HG03060 (cell line): ENCODE measurements around the gene PAPPA.

Experiments used
- ATAC-seq: cut with Tn5 transposase; IDR thresholded peaks from one replicate; pipeline ENCODE4 v1.9.1; 2021; ENCODE audit warnings: low read depth, moderate number of reproducible peaks; ENCODE audit not compliant: unreplicated experiment

Gene PAPPA

DNA sequence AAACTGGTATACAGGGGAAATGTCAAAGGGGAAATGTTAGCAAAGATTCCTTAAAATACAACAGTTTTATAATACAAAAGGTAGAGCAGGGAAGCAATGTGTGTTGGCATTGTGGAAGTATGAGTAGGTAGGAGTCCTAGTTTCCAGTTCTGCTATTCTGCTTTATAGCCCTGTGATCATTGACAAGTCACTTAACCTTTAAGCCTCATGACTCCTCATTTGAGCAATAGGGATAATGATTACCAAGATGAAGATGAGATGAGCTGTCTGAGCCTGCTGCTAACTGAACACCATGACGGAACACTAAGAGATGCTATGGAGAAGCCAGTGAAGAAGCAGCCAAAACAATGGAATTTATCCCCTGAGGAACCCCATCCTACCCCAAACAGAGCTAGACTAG lies 251.7 kb downstream of the PAPPA start:
- no peak for ATAC-seq

DNA sequence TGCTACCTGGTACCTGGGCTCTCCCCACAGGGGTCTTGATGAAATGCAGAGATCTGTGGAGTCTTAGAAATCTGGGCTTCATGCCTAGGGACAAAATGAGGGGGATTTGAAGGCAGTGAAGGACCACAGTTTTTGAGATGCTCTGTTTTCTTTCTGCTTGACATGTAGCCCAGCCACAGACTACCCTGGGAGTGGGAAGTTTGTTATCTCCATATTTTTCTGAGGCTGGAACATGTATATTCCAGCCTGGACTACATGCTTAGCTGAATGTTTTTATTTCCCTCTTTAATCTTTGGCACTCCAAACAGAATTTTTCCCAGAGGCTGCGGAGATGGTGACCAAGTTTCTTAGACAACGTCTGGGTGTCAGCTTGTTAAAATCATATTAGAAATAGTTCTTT lies 252.9 kb downstream of the PAPPA start:
- no peak for ATAC-seq

DNA sequence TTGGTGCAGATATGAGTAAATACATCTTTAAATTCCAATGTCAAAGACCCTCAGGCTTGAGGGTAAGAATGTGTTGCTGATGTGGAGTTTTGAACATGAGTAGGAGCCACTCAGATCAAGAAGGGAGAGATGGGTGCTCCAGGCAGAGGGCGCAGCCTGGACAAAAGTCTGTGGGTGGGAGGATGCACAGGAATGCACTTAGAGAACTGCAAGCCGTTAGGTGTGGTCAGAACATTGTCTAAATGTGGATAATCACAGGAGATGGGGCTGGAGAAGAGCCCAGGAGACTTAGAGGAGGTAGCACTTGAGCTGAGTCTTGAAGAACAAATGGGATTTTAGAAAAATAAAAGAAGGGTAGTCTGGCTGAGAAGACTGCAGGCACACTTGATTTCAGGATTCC lies 255.5 kb downstream of the PAPPA start:
- no peak for ATAC-seq

DNA sequence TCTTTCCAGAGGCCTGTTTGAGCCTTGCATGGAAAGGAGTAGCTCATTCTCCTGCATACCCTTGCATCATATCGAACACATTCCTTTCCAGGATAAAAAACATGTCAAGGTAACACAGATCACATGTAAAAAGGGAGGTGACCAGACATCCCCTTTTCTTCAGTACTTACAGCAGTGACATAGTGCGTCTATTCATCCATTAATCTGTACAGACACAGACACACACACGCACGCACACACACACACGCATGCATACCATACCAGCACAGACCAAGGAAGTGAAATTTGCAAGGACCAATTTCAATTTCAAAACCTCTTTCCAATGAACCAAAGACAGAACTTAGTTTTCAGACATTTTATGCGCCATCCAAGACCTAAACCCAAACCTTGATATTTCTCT lies 256.0 kb downstream of the PAPPA start:
- ATAC-seq, result no peak

DNA sequence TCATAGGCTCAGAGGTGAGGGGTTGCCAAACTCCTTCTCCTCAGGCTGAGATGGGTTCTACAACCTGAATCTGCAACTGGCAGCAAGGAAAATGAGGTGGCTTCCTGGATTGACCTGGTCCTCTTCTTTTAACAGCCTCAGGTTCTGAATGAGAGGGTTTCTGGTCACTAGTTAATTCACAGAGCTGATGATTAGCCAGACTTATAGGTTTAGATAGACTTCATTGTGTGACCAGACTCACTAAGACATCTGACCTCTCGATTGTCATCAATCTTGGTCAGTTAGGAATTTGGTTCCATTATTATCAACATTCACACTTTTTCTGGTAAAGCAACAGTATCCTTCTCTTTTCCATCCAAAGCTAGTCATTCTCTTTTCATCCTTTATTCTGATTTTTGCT lies 257.9 kb downstream of the PAPPA start:
- no peak for ATAC-seq

DNA sequence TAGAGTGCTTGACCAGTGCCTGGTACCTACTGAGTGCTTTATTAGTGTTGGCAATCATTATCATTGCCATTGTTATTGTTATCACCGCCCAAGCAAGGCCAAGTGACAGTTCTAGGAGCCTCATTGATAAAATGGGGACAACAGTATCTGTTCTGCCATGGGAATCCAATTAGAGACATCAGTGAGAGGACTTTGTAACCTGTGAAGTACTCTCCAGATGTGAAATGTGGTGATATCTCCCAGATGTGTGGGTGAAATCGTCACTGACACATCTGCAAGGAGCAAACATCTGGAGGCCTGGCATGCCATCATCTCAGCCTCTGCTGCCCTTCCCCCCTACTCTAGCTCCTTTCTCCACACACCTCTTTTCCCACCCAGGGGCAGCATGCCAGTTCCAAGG lies 260.8 kb downstream of the PAPPA start:
- ATAC-seq, result no peak

DNA sequence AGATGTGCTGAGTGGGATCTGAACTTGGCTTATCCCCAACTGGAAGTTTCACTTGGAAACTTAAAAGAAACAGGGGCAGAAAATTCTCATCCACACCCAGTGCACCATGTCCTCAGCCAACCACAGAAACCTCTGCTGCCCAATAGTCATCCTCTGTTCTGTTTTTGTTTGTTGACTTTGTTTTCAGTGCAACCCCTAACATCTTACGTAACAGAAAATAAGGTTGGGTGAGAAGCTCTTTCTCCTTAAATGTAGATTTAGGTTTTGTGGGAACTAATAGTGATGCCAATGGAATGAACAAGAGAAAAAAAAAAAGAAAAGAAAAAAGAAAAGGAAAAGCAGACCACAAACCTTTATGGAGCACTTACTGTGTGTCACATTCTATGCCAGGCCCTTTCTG lies 262.8 kb downstream of the PAPPA start:
- ATAC-seq, result no peak

DNA sequence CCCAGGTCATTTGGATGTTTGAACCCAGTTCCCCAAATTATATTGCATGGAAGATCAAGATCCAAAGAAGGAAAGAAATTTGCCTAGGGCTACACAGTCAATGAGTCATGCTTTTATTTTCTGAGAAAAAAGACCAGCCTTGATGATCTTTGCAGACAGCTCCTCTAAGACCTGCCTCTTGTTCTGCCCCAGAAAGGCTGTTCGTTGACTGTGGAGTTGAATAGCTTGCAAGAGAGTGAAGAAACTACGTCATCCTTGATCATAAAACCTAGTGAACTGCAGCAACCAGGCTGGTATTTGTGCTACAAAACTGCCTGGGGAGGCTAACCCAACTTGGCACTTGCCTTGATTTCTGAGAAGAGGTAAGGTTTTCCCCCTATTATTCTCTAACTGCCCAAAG lies 263.9 kb downstream of the PAPPA start:
- ATAC-seq, result no peak

DNA sequence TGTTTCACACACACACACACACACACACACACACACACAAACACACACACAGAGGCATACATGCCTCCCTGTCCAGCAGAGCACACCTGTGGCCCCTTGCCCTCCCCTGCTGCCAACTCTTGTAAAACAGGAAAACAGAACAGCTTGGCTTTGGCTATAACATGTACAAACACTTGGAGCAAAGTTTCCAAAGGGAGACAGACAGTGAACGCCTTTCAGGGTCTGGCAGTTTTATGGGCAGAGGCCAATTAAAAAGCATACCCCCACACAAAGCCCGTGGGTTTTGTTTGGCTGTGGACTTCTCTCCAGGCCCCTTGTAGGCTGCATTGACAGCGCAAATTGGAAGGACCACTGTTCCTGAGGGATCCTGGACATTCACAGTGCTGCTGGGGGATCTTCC lies 265.6 kb downstream of the PAPPA start:
- no peak for ATAC-seq

DNA sequence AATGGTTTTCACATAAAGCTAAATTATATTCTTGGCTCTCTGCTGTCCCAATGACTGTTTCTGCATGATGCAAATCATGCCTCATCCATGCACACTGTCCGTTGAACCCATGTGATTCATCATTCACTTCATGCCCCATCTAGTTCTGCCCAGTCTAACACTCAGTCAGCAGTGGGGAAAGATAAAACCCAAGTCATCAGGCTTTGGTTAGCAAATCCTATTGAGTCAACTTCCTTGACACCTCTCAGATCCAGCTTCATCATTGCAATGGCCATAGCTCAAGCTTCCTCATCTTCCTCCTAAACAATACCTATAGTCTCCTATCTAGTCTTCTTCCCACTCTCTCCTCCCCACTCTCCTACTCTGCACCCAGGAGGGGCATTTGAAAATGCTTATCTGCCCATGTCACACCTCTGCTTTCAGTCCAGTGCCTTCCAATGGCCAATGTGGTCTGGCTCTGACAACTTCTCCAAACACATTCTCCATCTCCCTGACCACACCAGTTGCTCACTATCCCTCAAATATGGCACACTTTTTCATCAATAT lies 267.5 kb downstream of the PAPPA start:
- no peak for ATAC-seq

DNA sequence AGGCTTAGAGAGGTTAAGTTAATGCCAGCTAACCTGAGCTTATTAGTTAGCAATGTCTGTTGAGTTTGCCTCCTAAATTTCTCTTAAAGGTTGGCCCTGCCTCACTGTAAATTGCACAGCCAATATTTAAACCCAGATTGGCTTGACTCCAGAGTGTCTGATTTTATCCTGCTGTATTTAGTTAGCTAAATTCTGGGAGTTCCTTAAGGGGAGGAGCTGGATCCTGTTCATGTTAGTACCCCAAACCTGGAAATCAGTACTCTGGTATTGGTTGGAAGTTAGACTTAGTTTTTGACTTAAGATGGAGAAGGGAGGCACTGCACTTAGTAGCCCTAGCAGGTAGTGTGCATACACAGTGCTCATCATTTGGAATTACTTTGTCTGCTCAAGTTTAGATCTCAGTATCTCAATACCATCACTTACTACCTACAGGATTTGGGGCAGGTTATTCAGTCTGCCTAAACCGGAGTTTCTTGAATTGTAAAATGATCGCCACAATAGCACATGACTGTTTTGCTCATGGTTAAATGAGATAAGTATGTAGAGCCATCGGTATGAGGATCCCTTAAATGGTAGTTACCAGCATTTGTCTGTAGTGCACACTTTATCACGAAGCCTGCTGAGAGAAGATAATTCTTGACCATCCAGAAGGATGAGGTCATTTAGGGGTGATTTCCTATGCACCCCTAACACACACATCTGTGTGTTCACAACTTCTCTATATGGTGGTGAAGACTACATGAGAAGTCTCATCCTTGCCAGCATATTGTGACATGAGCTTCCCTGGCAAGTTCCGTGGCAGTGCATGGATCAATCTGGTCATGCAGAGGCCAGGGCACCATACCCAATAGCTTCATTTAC lies 268.8 kb downstream of the PAPPA start:
- ATAC-seq, result no peak

DNA sequence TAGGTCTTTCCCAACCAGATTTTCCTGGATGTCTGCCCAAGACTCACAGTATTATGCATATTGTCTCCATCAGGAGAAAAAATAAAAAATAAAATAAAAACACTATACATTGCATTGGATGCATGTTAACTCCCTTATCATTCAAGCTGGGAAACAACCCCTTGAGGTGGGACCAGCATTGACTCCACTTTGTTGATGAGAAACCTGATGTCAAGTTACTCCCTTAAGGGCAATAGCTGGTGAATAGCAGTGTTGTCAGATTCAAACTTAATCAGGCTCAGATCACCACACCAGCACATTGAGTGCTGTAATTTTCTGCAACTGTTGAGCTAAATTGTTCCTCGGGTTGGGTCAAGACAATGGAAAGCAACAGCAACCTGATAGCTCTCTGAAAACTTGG lies 269.6 kb downstream of the PAPPA start:
- ATAC-seq, result no peak

DNA sequence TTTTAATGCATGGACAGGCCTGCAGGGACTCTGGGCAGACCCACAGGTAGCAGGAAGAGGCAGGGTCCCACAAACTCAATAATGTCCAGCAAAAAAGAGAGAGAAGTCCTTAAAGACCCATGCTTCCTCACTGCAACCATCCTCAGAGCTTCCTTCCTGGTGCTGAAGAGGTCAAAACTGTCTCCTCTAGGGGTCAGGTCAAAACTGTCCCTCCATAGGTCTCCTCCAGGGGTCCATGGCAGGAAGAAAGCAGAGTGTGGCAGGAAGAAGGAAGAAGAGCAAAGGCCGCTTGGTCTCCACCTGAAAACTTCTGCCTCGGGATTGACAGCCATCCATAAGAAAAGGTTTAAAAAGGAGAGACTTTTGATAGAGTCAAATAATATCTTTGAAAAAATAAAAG lies 271.7 kb downstream of the PAPPA start:
- ATAC-seq, result no peak

DNA sequence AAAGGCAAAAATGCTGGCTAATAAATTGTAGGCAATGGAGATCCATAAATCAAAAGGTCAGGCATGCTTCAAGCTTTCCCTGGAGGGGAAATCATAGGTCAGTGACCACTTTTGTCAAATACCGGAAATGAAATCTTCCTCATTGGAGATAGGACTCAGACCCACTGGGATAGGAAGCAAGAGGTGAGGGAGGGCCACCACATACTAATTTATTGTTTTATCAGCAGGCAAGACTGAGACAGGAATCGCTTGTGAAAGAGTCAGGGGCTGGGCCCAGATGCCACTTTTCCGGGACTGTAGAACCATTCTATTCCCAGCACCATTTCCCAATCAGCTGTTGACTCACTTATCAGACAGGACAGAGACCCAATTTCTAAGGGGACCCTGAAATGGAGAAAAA lies 277.3 kb downstream of the PAPPA start:
- ATAC-seq, result no peak

DNA sequence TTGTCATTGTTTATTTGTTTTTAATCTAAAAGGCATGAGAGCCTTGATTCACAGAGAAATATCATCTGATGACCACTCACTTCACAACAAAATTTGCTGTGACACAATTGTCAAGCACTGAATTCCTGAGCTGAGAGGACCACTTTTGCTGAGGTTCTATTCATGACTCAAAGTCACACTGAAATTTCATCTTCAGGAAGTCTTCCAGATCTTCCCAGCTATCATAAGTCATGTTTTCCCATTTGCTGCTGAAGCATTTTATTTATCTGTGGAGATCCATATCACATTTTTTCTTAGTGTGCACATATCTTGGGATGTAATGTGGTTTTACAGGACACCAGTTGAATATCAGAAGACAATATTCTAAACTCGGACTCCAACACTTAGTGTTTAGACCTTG lies 278.5 kb downstream of the PAPPA start:
- no peak for ATAC-seq

DNA sequence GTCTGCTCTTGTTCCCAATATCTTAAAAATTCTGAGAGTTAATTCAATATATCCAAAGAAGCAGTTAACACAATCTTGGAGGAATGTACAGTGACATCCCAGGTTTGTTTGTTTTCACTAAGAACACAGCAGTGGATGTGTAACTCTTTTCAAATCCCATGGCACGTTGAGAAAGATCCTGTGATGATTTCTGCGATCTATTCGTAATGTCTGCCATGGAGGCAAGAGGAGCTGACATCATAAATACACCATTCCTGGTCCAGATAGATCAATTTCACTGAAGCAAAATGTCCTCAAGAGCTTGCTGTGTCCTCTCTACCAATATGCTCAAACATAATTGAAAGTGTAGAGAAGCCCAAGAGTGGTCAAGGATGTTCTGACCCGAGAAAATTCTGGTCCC lies 280.7 kb downstream of the PAPPA start:
- no peak for ATAC-seq

DNA sequence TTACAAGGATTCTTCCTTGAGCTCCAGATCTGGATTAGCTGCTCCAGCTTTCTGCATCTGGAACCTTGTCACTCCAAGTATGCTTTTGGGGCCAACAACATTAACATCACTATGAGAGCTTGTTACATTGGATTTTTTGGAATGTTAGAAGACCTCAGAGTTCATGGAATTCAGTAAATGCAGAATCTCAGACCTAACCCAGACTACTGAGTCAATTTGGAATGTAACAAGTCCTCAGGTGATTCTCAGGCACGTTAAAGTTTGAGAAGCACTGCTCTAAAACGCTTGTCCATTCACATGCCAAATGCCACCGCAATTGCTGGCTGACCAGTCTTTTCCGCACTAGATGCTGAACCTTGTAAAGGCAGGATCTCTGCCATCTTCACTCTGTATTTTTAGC lies 282.1 kb downstream of the PAPPA start:
- ATAC-seq, result no peak

DNA sequence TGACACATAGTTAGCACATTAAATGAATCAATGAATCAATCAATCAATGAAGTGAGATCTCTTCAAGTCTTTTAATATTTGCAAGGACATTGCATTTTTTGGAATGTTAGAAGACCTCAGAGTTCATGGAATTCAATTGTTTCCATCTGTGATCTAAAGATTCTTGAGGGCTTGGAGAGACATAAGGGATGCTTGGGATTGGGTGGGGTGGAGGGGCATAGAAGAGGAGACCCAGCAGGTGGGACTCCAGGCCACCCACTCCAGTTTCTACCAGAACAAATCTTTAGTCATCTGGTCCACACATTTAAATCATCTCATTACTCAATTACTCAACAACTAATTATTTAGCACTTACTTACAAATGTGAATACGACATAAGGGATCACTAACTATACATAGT lies 282.5 kb downstream of the PAPPA start:
- no peak for ATAC-seq

DNA sequence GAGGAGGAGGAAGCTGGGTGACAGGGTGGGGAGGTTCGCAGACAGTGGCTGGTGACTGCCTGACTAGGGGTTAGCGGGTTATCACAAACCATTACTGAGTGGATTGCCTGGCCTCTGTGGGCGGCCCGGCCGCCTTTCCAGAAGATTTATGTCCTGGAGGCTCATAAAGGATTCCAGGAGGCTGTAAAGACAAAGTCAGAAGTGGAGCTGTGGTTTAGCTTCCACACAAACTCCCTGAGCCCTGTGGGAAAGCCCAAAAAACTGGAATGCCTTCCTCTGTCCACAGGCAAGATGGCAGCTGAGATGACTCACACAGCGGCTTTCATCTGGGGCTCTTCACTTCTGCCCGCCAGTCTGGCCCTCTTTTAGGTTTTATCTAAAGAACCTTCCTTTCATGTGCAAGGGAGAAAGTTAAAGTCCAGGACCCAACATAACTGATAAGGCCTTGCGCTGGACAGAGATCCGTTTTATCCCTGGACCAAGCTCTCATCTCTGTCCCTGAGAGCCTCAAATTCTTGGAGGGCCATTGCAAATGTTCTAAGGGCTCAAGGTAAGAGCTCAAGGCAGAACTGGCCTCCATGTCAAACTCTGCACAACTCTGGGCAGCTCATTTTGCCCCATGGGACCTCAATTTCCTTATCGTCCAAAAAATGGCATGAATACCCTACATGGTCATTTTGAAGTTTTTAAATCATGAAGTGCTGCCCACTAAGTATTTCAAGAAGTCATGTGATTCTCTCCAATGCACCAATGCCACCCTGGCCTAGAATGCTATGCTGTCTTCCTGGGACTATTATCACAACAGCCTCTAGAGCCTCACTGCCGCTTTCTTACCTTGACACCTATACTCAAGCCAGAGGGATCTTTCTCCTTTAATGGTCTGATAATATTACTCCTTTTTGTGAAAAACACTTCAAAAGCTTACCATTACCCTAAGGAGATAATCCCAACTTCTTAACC lies 284.1 kb downstream of the PAPPA start:
- no peak for ATAC-seq

DNA sequence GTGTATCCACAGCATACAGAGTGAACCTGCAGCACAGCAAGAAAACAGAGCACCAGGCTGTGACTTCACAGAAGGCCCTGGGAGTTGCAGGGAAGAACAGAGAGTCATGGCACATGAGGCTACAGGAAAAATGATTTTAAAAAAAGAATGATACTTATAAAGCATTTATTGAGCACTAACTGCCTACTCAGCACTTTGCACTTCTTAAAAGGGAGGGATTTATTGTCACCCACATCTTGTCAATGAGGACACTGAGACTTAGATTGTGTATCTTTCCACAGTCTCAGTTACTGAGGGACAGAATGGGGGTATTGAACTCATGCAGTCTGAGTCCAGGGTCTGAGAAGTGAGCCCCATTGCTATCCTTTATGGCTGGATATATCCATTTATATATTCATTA lies 288.9 kb downstream of the PAPPA start:
- no peak for ATAC-seq

DNA sequence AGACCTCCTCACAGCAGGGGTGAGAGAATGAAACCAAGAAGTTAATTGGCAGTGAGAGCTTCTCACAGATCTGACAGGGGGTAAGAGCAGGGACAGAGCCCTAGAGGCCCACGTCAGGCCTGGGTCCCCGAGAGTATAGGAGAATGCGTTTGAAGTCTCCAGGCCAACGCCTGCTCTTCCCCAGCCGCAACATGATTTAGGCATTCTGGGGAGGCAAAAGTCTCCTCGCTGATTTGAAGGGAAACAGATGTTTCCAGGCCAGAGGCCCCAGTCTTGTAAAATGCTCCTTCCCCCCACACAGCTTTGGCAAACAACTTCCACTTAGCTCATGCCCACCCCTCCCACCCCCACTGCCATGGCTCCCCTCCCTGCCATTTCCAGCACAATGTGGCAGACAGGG lies 294.3 kb downstream of the PAPPA start:
- ATAC-seq, result no peak
